HepG2 (cell line): Measurements from ENCODE around the gene GRM8. TPM values are rescaled to one million over a fixed set of nuclear protein-coding genes. Genes with fewer than 3 reads are reported as not detected.

Experiments
- ATAC-seq: fragments of 200-7000 bp; cut with Tn5 transposase; 3 replicates; pipeline ENCODE4 v1.9.1; 2020; ENCODE audit warnings: mild to moderate bottlenecking, moderate library complexity
- BruUV-seq: library from RNA; stranded (reverse); fragments of 400-500 nt; replicated peaks from 2 replicates; lab custom pipeline; 2021; lab: Mats Ljungman, UMichigan
- CTCF ChIA-PET: fragments of 300-600 bp; formaldehyde crosslinking; extraction: SDS; loops from one replicate; lab custom pipeline; 2021; ENCODE audit warnings: low total read pairs, inconsistent platforms, low intra/inter-chr PET ratio; lab: Yijun Ruan, JAX
- POLR2A ChIA-PET: fragments of 350-600 bp; sonication (Branson Sonifier 250); formaldehyde crosslinking; loops from one replicate; lab custom pipeline; 2020; ENCODE audit warnings: antibody characterized with exemption, inconsistent platforms; lab: Yijun Ruan, JAX
- DNase-seq: peaks from one replicate; pipeline ENCODE4 v3.0.0-alpha.2; 2015; ENCODE audit warnings: low spot score
- FAIRE-seq: peaks from 3 replicates; lab custom pipeline; 2011; peaks lifted over from hg19 to GRCh38; lab: Jason Lieb, UNC
- H2AFZ ChIP-seq: one replicate; pipeline ENCODE4 v1.6.1; 2011; ENCODE audit warnings: low read length, inconsistent platforms
- H3K27ac ChIP-seq: fragments of 300-600 bp; 3 replicates; pipeline ENCODE4 v1.8.0; 2011; ENCODE audit warnings: mixed run types, mild to moderate bottlenecking, mixed read lengths, low read length, inconsistent platforms; ENCODE audit not compliant: insufficient read depth; ENCODE audit errors: extremely low read length
- H3K27me3 ChIP-seq, 2 experiments: fragments of 200-600 bp in 1 of 2; 2 replicates in 1 of 2; 3 replicates in 1 of 2; pipeline versions ENCODE4 v1.6.0 to v1.8.0; 2011; ENCODE audit warnings: low read length in 2 of 2, mild to moderate bottlenecking in 2 of 2, moderate library complexity in 2 of 2, inconsistent platforms in 1 of 2; ENCODE audit not compliant: insufficient read depth in 2 of 2, control insufficient read depth in 1 of 2
- H3K36me3 ChIP-seq, 2 experiments: fragments of 200-600 bp in 1 of 2; replicated peaks in 1 of 2; 2 replicates in 1 of 2; 3 replicates in 1 of 2; pipeline versions ENCODE4 v1.5.1 to v1.8.0; 2011; ENCODE audit warnings: low read length in 2 of 2, inconsistent platforms in 1 of 2; ENCODE audit not compliant: insufficient read depth in 2 of 2, control insufficient read depth in 1 of 2
- H3K4me1 ChIP-seq: 2 replicates; pipeline ENCODE4 v1.5.1; 2012; ENCODE audit warnings: low read length, inconsistent platforms; ENCODE audit not compliant: insufficient read depth
- H3K4me2 ChIP-seq: 2 replicates; pipeline ENCODE4 v1.6.0; 2011; ENCODE audit warnings: low read depth, low read length, inconsistent platforms
- H3K4me3 ChIP-seq, 3 experiments: fragments of 200-600 bp in 1 of 3; sonication (generic), shearing (Covaris generic) in 1 of 3; replicated peaks in 1 of 3; 2 replicates each; pipeline ENCODE4 v1.5.1; 2011 to 2016; ENCODE audit warnings: low read length in 3 of 3, inconsistent platforms in 2 of 3, low read depth in 2 of 3, mild to moderate bottlenecking in 2 of 3, control low read depth in 1 of 3, mixed read lengths in 1 of 3; ENCODE audit not compliant: insufficient read depth in 1 of 3
- H3K79me2 ChIP-seq: one replicate; pipeline ENCODE4 v1.6.1; 2011; ENCODE audit warnings: low read length, inconsistent platforms; ENCODE audit not compliant: insufficient read depth
- H3K9ac ChIP-seq: 2 replicates; pipeline ENCODE4 v1.6.0; 2011; ENCODE audit warnings: mild to moderate bottlenecking, low read depth, low read length, inconsistent platforms; ENCODE audit not compliant: insufficient read depth
- H3K9me3 ChIP-seq: 2 replicates; pipeline ENCODE4 v1.5.1; 2012; ENCODE audit warnings: mild to moderate bottlenecking, low read length
- H4K20me1 ChIP-seq: 2 replicates; pipeline ENCODE4 v1.6.0; 2011; ENCODE audit warnings: inconsistent platforms, mild to moderate bottlenecking, low read length, moderate library complexity; ENCODE audit not compliant: insufficient read depth
- GATAD2A ChIP-seq: IDR thresholded peaks from 2 replicates; pipeline ENCODE4 v1.6.1; 2016
- NR3C1 ChIP-seq: sonication (generic); formaldehyde crosslinking; IDR thresholded peaks from 2 replicates; pipeline ENCODE4 v1.4.0; 2020; ENCODE audit warnings: missing genetic modification reagents
- PAF1 ChIP-seq: IDR thresholded peaks from 2 replicates; pipeline ENCODE4 v1.6.1; 2016; ENCODE audit warnings: missing genetic modification reagents, missing compliant biosample characterization
- PHF8 ChIP-seq: sonication (generic); formaldehyde crosslinking; IDR thresholded peaks from 2 replicates; pipeline ENCODE4 v1.5.0; 2020; ENCODE audit warnings: missing genetic modification reagents
- RAD21 ChIP-seq: fragments of 450-650 bp; formaldehyde crosslinking; IDR thresholded peaks from 2 replicates; pipeline ENCODE4 v1.5.0; 2020; ENCODE audit warnings: mild to moderate bottlenecking
- SCMH1 ChIP-seq: sonication (generic); formaldehyde crosslinking; IDR thresholded peaks from 2 replicates; pipeline ENCODE4 v1.9.0; 2021; ENCODE audit warnings: missing genetic modification reagents, mild to moderate bottlenecking, borderline replicate concordance
- ZFP36L1 ChIP-seq: sonication (generic); formaldehyde crosslinking; IDR thresholded peaks from 2 replicates; pipeline ENCODE4 v1.8.0; 2022; ENCODE audit warnings: mild to moderate bottlenecking, missing genetic modification reagents, moderate library complexity
- WGBS: methylation state at CpG from one replicate; pipeline ENCODE4 v1.1.6; 2017; ENCODE audit warnings: low lambda C conversion rate; 5-methylcytosine and 5-hydroxymethylcytosine counted together
- in situ Hi-C: cut with HindIII; loops from 2 replicates; pipeline ENCODE4 v1.10.0; 2017; ENCODE audit warnings: low pct_unique_long_range_greater_than_20kb; ENCODE audit not compliant: extremely low pct_ligation_motif_present
- intact Hi-C: fragments of 100-400 bp; cut with micrococcal nuclease; formaldehyde crosslinking; loops from one replicate; pipeline ENCODE4 v1.10.0; 2022; ENCODE audit not compliant: unreplicated experiment
- polyA plus RNA-seq, 8 experiments: library from polyadenylated mRNA; depleted of rRNA in 3 of 8; stranded (reverse) in 7 of 8; unstranded in 1 of 8; fragments of >200 nt; fragmentation: Illumina TruSeq in 4 of 8; extraction: Trizol in 4 of 8; gene quantifications; 2 replicates each; pipeline versions ENCODE4 v1.2.1 to v1.2.3, GENCODE V29; 2011 to 2016; ENCODE audit warnings: low read depth in 4 of 8, missing spikeins in 1 of 8, mixed read lengths in 1 of 8; ENCODE audit not compliant: insufficient read depth in 1 of 8
- total RNA-seq, 5 experiments: library from RNA; depleted of rRNA; stranded (reverse); fragments of >200 nt; fragmentation: Illumina TruSeq; extraction: Trizol; gene quantifications; 2 replicates each; pipeline ENCODE4 v1.2.3, GENCODE V29; 2016; ENCODE audit warnings: low read depth in 1 of 5
- TF ChIP-seq, protein P1 (sequence below): sonication (generic); formaldehyde crosslinking; IDR thresholded peaks from 2 replicates; pipeline ENCODE4 v1.8.1; 2022; ENCODE audit warnings: low read depth, mild to moderate bottlenecking, missing genetic modification reagents
- TF ChIP-seq, protein P2 (sequence below): IDR thresholded peaks from 2 replicates; pipeline ENCODE4 v1.6.1; 2016; ENCODE audit warnings: missing compliant biosample characterization, missing genetic modification reagents, borderline replicate concordance
- TF ChIP-seq, protein P3 (sequence below): IDR thresholded peaks from 2 replicates; pipeline ENCODE4 v1.6.1; 2016; ENCODE audit warnings: low read depth, control low read depth

The GRM8 gene
- total and polyA plus RNA-seq, 2 of the 13 experiments (the other 11 are each of a cell fraction or from before 2014, with no cell fraction given): not detected

DNA sequence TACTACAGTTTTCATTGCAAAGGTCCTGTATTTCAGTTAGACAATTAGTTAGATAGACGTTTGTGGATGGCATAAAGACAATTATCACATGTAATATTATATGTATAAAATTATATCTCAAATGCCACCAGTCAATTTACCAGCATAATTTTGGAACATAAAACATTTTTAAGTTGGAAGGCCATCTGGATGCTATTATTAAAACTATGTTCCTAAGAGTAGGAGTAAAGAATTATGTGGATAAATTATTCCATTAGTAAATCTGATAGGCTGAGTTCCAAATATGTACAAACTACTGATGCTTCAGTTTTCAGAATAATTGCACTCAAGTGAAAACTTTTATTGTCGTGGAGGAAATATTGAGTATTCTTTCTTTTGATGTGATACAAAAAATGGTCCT lies 790.3 kb downstream of the GRM8 start:
- WGBS: 1% methylated on average over 2 of the region's 2 CpGs
- in situ Hi-C loops: no loop called here
- no peak for FAIRE-seq

More for the DNA sequence above, 790.3 kb downstream of the GRM8 start:
- DNase-seq: no peak
- no peak overlapping the region for H3K4me3 ChIP-seq
- H3K79me2 ChIP-seq: no peaks in the 10 kb centered on the region
- BruUV-seq: no TSS peak
- no peak overlapping the region for H3K27ac ChIP-seq
- H2AFZ ChIP-seq: no peak overlapping the region
- intact Hi-C loops: no loop called here
- H3K9ac ChIP-seq: no peak overlapping the region
- no peaks in the 10 kb centered on the region for H3K27me3 ChIP-seq
- H4K20me1 ChIP-seq: no peaks in the 10 kb centered on the region
- H3K9me3 ChIP-seq: peaks cover 76% of the 10 kb centered on the region
- TF ChIP-seq ZFP36L1 (CRISPR knock-in tag) (no peak), PAF1 (CRISPR knock-in tag) (no peak), GATAD2A (CRISPR knock-in tag) (no peak), NR3C1 (CRISPR knock-in tag) (no peak), SCMH1 (CRISPR knock-in tag) (no peak), PHF8 (CRISPR knock-in tag) (no peak), RAD21 (no peak)
- TF ChIP-seq, protein P1, sequence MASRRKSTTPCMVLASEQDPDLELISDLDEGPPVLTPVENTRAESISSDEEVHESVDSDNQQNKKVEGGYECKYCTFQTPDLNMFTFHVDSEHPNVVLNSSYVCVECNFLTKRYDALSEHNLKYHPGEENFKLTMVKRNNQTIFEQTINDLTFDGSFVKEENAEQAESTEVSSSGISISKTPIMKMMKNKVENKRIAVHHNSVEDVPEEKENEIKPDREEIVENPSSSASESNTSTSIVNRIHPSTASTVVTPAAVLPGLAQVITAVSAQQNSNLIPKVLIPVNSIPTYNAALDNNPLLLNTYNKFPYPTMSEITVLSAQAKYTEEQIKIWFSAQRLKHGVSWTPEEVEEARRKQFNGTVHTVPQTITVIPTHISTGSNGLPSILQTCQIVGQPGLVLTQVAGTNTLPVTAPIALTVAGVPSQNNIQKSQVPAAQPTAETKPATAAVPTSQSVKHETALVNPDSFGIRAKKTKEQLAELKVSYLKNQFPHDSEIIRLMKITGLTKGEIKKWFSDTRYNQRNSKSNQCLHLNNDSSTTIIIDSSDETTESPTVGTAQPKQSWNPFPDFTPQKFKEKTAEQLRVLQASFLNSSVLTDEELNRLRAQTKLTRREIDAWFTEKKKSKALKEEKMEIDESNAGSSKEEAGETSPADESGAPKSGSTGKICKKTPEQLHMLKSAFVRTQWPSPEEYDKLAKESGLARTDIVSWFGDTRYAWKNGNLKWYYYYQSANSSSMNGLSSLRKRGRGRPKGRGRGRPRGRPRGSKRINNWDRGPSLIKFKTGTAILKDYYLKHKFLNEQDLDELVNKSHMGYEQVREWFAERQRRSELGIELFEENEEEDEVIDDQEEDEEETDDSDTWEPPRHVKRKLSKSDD (CRISPR knock-in tag): no peak
- TF ChIP-seq, protein P2, sequence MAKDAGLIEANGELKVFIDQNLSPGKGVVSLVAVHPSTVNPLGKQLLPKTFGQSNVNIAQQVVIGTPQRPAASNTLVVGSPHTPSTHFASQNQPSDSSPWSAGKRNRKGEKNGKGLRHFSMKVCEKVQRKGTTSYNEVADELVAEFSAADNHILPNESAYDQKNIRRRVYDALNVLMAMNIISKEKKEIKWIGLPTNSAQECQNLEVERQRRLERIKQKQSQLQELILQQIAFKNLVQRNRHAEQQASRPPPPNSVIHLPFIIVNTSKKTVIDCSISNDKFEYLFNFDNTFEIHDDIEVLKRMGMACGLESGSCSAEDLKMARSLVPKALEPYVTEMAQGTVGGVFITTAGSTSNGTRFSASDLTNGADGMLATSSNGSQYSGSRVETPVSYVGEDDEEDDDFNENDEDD (CRISPR knock-in tag): no peak
- TF ChIP-seq, protein P3, sequence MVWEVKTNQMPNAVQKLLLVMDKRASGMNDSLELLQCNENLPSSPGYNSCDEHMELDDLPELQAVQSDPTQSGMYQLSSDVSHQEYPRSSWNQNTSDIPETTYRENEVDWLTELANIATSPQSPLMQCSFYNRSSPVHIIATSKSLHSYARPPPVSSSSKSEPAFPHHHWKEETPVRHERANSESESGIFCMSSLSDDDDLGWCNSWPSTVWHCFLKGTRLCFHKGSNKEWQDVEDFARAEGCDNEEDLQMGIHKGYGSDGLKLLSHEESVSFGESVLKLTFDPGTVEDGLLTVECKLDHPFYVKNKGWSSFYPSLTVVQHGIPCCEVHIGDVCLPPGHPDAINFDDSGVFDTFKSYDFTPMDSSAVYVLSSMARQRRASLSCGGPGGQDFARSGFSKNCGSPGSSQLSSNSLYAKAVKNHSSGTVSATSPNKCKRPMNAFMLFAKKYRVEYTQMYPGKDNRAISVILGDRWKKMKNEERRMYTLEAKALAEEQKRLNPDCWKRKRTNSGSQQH: no peak
- no peak for ATAC-seq
- H3K36me3 ChIP-seq: no peaks in the 10 kb centered on the region
- CTCF ChIA-PET: no interaction called here
- H3K4me1 ChIP-seq: no peaks in the 10 kb centered on the region
- POLR2A ChIA-PET: no interaction called here
- H3K4me2 ChIP-seq: no peak overlapping the region
